GM15510 (cell line): ENCODE data around the gene CDH15.

ENCODE experiments used
- POLR2A ChIP-seq: IDR thresholded peaks from 3 replicates; pipeline ENCODE4 v1.6.1; 2011; ENCODE audit warnings: borderline replicate concordance; ENCODE audit not compliant: insufficient read length; ENCODE audit errors: extremely low read depth

CDH15 gene

DNA sequence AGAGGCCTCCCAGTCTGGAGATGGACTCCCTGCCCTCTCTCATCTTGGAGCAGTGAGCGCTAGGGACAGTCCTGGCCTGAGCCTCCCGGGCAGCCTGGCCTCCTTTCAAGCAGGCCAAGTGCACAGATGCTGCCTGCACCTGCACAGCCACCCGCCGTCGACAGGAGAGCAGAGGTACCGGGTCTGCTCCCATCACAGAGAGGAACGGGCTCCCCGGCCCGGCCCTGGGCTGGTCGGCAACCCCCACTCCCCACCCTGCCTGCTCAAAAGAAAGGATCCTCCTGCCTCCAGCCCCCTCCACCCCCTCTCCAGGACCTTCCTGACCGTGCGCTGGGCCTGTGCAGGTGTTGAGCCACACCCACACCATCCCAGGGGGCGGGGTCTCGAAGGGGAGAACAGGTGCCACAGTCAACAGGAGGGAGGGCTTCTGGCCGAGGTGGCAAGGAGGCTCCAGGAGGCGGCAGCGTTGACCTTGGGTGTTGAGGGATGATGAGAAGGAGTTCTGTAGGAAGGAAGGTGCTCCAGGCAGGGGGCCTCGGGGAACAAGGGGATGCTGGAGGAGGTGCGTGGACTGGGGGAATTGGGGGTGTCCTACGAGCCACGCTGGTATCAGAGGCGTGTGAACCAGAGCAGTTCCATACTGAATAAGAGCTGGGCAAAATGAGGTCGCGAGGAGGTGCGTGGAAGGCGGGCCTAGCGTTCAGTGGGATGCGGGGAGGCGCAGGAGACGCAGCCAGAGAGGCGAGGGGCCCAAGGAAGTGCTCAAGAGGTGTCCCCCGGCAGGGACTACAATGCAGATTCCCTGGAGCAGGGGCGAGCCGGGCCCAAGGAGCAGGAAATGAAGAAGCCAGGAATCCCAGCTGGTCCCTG lies 967 bp upstream of the CDH15 start:
- no peak for TF ChIP-seq POLR2A

DNA sequence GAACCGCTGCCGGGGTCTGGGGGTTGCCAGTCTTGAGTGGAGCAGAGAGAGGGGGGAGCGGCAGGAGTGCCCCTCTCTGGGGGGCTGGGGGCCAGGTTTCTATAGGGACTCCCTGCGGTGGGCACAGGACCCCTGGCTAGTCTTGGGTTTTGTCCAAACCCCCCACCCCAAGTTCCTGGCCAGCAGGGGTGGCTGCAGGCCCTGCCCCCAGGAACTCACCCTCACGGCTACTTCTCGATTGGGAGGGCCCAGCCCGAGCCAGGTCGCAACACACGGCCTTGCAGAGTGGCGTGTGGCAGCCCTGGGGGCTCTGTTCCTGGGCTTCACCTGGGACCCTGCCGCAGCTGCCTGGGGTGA lies 601 bp downstream of the CDH15 start:
- TF ChIP-seq POLR2A: no peak

DNA sequence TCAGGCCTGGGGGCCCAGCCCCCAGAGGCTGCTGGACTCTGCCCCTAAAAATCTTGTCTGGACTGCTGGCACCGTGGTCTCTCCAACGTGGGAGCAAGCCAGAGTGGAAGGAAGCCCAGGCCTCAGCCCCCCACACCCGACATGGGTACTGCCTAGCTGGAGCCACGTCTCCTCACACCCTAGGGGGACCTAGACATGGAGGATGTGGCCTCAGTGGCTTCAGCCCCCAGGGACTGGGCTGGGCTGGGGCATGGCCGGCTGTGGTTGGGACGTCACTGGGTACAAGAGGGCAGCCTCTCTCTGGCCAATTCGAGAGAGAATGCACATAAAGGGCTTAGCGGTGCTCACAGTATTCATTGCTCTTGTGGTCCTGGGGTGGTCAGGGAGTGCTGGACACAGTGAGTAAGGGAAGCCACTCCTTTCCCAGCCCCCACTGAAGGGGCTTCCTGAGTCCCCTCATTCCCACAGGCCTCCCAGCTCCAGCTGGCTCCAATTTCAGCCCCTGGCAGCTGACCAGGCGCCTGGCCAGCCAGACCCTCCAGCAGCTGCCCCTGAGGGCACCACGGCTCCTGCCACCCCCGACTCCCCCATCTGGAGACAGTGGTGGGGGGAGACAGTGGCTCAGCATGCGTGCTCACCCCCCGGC lies 1.1 kb downstream of the CDH15 start:
- no peak for TF ChIP-seq POLR2A

DNA sequence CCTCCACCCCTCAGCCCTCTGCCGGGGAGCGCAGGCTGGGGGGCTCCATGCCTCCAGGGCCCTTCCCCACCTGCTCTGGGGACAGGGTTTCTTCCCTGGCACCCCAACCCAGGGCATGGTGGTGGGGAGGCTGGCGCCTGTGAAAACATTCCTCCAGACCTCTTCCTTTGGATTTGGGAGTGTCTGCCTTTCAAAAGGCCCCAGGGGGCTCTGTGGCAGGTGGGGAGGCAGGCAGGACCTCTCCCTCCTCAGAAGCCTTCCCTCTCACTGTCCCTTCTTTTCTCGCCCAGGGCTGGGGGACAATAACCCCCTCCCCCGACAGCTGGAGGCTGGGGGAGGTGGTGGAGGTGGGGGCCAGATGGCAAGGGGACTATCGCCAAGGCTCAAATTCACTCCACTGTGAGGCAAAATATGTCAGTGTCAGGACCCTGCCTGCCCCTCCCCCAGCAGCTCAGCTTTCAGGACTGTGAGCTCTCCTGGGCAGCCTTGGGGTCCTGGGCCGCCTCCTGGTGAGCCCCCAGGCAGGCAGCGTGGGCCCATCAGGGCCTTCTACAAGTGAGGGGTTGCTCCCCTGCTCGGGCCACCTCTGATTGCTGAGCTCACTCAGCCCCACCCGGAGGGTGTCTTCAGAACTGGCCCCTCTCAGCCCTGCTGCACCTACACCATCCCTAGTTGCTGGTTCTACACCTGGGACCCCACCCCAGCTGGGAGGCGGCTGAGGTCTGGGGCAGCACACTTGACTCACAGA lies 1.8 kb downstream of the CDH15 start:
- no peak for TF ChIP-seq POLR2A

DNA sequence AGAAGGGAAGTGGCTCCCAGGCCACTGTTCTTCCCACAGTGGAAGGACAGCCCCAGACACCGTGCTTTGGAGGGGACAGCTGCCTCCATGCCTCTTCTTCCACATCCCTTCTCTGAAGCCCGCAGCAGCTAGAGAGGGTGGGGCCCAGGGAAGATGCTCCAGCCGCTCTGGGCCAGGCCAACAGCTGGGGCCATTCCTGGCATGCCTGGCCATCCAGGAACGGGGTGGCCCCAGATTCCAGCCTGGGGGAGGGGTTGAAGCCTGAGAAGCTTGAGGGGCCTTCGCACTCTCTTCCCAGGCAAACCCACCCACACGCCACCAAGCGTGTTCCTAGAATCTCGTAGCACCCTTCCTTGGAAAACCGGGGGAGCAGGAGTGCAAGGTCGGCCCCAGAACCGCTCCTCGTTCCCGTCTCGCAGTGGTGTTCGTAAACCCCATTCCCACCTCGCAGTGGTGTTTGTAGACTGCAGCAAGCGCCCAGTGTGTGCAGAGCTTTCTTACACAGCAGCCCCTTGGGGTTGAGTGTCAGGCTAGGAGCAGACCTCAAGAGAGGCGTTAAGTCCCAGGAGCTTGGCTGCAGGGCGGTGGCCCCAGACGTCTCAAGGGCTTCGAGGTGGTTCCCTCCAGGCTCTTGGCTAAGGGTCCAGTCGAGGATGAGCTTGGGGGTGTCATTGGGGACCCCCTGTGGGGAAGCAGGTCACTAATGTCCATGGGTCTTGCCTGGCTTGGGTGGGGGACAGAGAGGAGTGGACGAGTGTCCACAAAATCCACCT lies 2.7 kb downstream of the CDH15 start:
- no peak for TF ChIP-seq POLR2A

DNA sequence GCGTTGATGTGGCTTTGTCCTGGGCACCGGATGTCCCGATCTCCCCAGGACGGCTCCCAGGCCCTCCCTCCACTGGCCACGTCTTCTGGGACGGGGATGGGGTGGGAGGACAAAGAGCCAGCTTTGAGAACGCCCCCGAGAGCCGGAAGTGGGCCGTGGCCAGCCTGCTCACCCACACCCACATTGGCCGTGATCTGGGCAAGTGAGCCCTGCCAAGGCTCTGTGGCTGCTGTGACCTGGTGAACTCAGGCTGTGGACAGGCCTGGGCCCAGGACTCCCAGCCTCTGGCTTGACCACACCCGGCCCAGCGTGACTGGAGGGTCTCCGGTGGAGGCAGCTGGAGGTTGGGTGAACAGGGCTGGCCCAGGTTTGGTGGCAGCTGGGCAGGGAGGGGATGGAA lies 3.3 kb downstream of the CDH15 start:
- no peak for TF ChIP-seq POLR2A

DNA sequence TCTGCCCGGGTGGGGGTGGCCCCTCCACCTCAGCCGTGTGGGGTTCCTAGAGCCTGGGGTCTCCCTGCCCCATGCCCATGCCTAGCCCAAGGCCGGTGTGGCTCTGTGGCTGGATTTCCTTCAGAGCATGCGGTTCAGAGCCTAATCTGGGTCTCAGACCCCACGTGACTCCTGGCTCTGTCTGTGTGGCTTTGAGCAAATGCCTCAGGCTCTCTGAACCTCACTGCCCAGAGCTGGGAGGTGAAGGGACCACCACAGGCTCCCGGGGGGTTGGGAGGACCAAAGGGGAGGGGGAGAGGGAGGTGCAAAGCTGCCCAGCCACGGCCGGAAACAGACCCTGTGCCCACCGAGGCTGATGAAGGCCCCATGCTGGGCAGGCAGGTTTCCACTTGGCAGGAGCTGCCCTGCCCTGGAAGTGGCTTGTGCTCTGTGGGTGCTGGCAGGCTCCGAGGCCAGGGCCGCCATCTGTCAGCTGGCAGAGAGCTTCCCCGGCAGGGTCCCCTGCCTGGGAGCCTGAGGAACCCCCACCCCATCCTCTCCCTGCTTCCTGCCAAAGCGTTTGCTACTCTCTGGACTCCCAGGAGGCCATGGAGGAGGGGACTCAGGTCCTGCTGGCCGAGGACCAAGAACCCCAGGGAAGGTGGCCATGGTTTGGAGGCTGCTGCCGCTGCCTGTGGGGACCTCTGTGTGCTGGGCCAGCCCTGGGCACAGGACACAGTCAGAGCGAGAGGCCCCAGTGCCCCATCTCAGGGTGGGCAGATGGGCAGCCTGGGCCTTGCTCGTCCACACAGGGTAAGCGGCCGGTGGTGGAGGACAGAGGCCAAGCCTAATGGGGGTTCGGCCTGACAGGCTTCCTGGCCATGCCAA lies 4.0 kb downstream of the CDH15 start:
- no peak for TF ChIP-seq POLR2A

DNA sequence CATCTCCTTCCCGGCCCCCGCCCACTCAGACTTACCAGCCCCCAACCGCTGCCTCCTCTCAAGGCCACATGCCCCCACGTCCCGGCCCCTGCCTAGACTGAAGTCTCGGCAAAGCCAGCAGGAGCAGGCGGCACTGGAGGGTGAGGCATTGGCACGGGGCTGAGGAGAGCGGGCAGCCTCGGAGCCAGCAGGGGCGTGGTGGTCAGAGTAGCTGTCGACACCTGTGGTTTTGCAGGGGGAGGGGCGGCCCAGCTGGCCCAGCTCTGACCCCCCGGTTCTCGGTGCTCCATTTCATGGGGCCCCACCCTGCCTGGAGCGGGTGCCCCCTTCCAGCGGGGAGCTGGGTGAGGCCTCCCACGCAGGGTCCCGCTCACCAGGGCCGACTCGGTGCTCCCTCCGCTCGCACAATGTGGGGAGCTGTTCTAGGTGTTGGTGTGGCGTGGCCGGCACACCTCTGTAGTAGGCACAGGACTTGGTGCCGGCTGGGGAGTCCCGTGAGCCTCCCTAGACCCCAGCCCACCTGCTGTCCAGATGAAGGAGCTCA lies 4.7 kb downstream of the CDH15 start:
- no peak for TF ChIP-seq POLR2A

DNA sequence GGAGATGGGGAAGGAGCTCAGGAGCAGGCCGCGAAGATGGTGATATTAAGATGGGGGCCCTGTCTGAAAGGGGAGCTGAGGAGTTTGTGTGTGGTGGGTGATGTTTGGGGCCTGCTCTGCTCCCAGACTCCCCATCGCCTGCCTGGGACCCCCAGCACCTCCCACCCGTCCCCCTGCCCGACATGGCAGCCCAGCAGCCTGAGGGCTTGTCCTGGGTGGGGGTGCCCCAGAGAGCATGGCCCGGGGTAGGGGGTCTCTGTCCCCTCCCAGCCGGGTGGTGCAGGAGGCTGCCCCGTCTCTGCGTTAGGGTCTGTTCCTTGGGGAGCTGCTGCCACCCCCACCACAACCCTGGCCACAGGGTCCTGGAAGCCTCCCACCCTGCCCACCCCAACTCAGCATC lies 5.2 kb downstream of the CDH15 start:
- no peak for TF ChIP-seq POLR2A

DNA sequence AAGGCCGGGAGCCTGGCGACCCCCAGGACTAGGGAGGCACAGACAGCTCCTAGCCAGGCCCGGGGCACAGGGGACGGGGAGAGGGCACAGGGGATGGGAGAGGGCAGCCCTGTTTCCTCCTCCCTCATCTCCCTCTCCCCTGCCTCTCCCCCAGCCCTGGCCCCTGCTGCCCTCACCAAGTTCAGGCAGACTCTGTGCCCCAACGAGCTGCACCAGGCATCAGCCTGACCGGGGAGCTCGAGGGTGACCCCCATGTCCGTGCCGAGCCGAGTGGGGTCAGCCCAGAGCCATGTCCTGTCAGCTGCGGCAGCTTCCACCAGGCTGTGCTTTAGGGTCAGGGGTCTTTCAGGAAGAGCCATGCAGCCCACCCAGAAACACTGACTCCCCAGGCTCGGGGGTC lies 6.0 kb downstream of the CDH15 start:
- no peak for TF ChIP-seq POLR2A

DNA sequence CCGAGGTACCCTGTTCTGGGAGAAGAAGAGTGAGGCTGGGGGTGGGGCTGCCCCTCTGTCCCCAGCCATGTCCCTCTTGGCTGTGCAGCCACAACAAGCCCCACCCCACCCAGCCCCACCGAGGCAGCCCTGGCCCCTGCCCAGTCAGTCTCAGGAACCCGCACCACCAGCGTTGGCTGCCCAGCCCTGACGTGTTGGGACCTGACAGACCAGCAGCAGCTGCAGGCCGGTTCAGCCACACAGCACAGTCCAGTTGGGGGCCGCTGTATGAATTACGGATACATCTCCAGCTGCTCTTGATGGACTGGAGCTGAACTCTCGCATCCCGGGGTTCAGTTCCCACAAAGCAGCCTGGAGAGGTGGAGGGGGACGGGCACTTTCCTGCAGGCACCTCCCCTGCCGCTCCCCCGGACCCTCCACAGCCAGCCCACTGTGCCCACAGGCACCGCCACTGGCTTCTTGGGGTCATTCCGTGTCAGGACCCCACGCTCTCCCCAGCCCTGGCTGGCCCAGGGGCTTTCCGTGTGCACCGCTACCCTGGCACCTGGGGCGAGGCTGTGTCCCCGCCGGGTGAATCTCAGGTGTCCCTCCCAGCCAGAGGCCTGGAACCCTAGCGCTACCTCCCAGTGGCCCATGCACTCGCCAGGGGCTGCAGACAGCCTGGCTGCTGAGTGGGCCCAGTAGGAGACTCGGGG lies 7.1 kb downstream of the CDH15 start:
- TF ChIP-seq POLR2A: no peak

DNA sequence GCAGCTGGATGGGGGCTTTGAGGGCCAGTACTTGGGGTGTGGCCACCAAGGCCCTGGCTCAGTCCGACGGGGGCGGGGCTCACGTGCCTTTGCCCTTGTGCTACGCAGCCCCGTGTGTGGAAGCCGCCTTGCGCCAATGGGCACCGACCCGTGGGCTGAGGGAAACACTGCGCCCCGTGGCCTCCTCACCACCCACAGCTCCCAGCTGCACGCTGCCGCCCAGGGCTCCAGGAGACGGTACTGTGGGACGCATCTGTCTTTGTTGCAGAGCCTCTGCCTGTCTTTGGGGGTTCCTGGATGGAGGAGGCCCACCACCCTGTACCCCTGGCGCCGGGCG lies 7.6 kb downstream of the CDH15 start:
- no peak for TF ChIP-seq POLR2A

DNA sequence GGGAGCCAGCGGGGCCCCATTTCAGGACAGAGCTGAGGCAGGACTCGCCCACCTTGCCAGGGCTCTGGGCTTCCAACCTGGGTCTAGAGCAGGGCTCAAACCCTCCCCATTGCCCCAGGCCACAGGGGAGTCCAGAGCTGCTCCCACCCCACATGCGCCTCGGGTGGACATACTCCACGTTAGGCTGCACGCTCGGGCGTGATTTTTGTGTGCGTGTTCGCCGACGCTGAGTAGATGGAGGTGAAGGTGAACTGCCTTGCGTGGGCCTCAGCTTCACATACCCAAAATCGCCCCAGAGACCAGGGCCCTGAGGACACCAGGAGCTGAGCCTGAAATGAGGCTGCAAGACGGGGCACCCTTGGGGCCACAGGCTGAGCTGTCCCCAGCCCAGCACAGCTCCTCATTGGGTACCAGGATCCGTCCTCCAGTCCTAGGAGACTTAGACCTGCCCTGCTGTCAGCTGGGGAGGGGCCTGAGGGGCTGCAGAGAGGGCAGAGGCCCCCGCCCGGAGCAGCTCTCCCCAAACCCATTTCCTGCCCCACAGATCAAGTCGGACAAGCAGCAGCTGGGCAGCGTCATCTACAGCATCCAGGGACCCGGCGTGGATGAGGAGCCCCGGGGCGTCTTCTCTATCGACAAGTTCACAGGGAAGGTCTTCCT lies 8.2 kb downstream of the CDH15 start:
- TF ChIP-seq POLR2A: no peak
